Ramos (cell line): ENCODE results near the gene ALG12.

Experiments
- in situ Hi-C: fragments of 300-500 bp; cut with MboI; formaldehyde crosslinking; loops from one replicate; pipeline ENCODE4 v1.14.3; 2022; ENCODE audit warnings: low sequenced_read_pairs; ENCODE audit not compliant: unreplicated experiment

The ALG12 gene

DNA sequence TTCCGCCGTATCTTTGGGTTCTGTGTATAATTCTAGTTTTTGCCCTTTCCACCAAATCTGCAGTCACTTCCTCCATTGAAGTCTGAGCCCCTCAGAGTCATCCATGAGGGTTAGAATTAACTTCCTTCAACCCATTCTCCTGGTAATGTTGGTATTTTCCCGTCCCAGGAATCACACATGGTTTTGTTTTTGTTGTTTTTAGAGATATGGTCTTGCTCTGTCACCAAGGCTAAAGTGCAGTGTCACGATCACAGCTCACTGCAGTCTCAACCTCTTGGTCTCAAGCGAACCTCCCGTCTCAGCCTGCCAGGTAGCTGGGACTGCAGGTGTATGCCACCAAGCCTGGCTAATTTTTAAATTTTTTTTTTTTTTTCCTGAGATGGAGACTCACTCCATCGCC is 45.9 kb downstream of the ALG12 start:
- in situ Hi-C loops: no loop called here

DNA sequence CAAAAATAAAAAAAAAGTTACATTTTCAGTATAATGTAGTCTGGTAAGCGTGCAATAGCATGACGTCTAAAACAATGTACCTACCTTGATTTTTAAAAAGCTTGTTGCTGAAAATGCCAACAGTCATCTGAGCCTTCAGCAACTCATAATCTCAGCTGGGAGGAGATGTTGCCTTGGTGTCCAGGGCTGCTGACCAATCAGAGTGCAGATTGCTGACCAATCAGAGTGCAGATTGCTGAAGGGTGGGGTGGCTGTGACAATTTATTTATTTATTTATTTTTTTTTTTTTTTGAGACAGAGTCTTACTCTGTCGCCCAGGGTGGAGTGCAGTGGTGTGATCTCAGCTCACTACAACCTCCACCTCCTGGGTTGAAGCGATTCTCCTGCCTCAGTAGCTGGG is 46.8 kb downstream of the ALG12 start:
- in situ Hi-C loops: no loop called here

DNA sequence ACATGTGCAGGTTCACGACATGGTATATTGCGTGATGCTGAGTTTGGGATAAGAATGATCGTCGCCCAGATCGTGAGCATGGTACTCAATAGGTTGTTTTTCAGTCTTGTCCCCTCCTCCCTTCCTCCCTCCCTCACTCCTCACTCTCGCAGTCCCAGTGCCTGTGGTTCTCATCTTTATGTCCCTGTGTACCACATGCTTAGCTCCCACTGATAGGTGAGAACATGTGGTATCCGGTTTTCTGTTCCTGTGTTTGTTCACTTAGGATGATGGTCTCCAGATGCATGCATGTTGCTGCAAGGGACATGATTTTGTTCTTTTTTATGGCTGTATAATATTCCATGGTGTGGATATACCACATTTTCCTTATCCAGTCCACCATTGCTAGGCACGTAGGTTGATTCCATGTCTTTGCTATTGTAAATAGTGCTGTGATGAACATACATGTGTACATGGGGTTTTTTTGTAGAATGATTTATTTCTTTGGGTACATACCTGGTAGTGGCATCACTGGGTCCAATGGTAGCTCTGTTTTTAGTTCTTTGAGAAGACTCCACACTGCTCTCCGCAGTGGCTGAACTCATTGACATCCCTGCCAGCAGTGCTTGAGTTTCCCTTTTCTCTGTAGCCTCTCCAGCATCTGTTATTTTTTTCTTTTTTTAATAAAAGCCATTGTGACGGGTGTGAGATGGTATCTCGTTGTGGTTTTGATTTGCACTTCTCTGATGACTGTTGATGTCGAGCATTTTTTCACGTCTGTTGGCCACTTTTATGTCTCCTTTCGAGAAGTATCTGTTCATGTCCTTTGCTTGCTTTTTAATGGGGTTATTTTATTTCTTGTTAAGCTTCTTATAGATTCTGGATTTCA is 48.2 kb downstream of the ALG12 start:
- in situ Hi-C loops: no loop called here

DNA sequence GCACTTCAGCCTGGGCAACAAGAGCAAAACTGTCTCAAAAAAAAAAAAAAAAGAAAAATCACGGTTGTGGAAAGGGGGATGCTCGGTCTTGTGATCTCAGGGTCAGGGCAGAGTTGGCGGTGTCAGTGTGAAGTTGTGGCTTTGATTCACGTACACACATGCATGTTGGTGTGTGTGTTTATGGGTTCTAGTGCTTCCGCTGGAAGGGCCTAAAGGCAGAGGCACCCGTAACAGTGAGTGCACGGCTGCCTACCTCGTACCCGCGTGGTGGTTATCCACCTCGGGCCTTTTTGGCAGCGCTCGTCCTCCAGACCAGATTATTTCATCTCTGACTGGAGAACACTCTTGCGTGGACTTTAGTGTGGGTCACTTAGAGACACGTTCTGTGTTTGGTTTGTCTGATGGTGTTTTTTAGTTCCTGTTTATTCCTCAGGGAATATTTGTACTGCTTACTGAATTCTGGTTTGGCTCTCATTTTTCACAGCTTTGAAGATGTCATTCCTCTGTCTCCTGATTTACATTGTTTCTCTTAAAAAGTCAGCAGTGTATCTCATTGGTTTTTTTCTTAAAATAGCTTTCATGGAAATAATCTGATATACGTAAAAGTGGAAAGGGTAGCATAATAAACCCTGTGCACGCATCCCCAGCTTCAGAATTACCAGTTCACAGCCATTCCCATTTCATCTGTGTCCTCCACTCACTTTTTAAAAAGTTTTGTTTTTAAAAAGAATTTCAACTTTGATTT is 49.0 kb downstream of the ALG12 start:
- in situ Hi-C loops: no loop called here

DNA sequence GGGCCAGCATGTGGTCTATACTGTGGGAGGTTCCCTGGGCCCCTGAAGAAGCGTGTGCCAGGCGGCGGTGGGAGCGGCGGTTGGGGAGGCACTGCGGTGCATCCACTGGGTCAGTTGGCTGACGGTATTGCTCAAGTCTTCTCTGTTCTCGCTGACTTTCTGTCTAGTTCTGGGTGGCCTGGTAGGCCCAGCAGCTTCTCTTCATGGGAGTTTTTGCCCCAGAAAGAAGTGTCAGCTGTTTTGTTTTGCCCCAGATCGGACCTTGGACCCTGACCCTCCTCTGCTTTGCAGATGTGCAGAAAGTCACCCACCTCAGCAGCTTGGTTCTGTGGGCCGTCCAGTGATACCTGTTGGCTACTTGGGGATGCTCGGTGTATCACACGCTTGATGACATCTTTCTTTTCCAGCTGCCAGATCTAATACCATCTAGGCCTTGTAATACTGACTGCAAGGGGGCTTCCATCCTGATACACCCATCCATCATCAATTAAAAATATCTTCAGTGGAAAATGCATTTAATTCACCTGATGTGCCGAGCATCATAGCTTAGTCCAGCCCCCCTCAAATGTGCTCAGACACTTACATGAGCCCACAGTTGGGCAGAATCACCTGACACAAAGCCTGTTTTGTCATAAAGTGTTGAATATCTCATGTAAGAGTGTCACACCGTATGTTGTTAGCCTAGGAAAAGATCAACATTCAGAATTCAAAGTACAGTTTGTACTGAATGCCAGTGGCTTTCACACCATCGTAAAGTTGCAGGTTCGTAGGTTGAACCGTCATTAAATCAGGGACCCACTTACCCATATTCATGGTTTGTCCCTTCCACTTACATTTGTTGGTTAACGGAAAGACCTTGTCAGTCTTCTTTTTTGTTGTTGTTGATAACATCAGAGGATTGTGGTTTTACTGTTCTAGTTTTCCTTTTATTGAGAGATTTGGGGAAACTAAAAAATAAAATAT is 50.7 kb downstream of the ALG12 start:
- in situ Hi-C loops: no loop called here

DNA sequence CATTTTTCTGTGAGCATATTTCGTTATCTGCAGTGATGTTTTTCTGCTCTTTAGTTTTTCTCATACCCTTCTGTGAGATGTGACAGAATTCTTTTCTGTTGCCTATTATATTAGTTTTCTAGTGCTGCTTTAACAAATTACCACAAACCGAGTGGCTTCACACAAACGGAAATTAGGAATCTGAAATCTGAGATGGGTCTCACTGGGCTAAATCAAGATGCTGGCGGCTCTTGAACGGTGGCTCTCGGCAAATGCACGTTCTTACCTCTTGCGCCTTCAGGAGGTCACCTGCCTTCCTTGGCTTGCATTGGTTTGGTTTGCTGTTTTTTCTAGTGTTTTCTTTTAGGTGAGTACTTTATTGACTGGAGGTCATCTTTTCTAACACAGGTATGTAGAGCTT is 51.6 kb downstream of the ALG12 start:
- in situ Hi-C loops: no loop called here

DNA sequence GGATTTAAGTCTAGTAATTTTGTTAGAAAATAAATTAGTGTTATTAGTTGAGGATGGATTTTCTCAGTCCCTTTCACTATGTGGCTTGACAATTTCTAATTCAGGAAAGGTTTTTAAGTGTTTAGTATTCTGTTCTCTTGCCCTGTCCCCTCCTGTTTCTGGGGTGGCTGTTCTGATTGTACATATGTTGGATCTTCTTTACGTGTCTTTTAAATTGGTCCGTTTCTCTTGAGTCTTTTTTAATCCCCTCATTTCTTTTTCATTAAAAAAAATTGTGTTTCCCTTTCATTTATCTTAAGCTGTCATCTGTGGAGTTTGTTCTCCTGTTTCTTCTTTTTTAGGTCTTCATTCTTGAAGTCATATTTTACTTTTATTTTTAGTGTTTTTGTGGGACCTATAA is 52.1 kb downstream of the ALG12 start:
- in situ Hi-C loops: no loop called here

DNA sequence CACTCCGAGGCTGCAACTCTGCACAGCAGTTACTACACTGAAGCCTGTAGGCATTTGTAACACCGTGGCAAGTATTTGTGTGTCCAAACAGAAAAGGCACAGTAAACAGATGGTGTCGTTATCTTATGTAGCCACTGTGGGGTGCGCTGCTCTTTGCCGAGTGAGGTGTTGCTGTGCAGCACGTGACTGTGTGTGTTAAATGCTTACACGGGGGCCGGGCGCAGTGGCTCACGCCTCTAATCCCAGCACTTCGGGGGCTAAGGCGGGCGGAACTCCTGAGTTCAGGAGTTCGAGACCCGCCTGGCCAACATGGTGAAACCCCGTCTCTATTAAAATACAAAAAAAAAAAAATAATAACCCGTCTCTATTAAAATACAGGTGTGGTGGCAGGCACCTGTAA is 53.1 kb downstream of the ALG12 start:
- in situ Hi-C loops: no loop called here

DNA sequence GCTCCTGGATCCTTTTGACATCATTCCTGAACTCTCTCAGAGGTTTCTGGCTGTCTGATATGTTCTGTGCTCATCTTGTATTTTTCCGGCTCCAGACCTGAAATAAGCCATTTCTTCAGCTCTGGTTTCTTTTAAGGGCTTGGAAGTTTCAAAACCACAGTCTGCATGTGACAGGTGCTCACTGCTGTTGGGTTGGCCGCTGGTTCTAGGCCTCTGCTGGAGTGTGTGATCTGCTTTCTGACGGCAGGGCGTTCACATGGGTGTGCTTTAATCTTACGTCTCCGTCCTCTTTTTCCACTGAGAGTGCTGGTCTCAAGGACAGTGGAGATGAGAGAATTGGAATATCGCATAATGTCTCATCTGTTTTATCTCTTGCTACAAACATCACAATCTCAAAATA is 54.3 kb downstream of the ALG12 start:
- in situ Hi-C loops: no loop called here

DNA sequence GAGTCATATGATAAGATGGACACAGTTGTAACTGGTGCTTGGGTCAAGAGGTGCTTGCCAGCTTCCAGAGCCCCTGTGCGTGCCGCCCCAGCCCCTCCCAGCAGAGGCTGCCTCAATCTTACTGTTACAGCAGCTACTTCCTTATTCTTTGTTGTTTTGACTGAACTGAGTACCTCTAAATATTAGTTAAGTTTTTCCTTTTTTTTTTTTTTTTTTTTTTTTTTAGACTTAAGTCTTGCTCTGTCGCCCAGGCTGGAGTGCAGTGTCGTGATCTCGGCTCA is 55.8 kb downstream of the ALG12 start:
- in situ Hi-C loops: no loop called here

DNA sequence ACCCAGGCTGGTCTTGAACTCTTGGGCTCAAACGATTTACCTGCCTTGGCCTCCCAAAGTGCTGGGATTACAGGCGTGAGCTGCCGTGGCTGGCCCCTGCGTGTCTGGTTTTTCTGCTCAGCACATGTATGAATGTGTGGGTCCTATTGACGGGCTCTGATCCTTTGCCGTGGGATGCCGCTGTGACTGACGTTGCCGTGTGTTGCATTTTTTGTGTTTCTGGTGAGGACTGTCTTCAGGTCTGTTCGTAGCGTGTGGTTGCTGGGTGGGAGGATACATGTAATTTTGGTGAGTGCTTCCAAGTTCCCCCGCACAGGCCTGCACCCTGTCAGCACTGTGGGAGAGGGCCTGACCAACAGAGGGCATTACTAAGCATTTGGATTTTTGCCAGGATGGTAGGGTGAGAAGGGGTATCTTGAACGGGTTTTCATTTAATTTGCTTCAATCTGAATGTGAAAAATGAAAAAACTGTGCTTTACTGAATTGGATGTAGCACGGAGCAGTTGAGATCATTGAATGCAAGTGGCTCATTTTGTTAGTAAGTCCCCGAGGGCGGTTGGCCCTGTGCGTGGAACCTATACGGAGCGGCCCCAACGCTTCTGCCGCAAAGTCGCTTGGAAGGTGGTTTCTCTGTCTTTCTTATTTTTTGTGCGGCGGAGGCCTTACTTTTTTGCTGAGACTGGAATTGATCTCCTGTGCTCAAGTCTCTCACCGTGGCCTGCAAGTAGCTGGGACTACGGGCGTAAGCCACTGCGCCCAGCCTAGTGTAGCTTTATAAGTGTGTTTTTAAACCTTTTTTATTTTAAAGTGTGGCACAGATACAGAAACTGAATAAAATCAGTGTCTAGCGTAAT is 56.4 kb downstream of the ALG12 start:
- in situ Hi-C loops: no loop called here

DNA sequence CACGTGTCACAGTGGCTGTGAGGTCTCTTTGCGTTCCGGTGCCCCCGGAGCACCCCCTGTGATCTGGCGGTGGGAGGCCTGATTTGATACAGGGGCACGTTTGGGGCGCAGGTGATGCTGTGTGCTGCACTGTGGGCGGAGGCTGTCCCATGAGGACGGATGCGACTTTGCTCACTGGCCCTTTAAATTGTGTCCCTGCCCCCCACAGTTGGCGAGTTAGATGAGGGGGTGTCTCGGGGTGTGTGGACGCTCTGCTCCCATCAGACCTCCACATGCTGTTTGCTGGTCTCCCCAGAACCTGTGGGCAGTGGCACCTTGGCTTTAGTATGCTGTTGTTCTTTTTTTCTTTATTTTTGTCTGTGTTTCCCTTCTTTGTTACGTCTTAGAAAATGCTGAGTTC is 59.4 kb downstream of the ALG12 start:
- in situ Hi-C loops: no loop called here

DNA sequence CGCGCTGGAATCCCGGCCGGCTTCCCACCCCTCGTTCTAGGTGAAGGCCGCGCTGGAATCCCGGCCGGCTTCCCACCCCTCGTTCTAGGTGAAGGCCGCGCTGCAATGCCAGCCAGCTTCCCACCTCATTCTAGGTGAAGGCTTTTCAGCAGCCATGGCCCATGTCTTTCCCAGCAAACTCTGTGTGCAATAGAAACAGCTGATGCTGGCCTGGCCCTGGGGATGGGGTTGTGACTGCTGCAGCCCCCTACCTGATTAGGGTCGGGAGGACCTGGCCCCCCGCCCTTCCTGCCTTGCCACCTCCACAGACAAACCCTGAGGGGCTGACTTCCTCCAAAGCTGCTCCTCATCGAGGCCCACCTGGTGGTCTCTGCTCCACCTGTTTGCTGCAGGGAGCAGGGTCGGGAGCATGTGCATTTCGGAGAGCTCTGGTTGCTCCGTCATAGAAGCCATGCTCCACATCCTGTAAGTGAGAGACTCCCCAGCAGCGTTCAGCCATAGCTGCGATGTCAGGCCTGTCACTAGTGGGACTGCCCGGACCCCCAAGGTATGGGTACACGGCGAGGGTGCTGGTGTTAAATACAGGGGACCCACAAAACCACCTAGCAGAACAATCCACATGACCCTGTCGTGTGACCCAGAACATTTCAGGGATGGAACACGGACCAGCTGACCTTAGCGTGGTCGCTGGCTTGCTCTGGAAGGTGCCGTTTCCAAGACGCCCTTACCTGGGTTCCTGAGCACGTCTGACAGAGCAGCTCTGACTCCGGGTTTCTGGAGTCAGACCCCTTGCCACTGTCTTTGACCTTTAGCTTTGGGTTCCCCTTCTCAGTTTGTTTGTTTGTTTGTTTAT is 61.2 kb downstream of the ALG12 start:
- in situ Hi-C loops: no loop called here

DNA sequence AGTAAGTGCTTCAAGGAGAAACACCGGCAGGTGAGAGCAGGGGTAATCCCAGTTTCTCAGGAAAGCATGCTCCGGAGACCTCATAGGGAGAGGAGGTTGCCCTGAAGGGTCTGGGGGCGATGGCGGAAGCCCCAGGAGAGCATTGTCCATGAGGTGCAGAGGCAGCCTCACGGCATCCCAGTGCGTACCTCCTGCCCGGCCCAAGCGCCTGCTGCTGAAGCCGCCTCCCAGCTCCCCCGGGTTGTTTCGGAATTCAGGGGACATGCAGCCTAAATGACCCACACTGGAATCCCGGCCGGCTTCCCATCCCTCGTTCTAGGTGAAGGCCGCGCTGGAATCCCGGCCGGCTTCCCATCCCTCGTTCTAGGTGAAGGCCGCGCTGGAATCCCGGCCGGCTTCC is 61.9 kb downstream of the ALG12 start:
- in situ Hi-C loops: no loop called here

DNA sequence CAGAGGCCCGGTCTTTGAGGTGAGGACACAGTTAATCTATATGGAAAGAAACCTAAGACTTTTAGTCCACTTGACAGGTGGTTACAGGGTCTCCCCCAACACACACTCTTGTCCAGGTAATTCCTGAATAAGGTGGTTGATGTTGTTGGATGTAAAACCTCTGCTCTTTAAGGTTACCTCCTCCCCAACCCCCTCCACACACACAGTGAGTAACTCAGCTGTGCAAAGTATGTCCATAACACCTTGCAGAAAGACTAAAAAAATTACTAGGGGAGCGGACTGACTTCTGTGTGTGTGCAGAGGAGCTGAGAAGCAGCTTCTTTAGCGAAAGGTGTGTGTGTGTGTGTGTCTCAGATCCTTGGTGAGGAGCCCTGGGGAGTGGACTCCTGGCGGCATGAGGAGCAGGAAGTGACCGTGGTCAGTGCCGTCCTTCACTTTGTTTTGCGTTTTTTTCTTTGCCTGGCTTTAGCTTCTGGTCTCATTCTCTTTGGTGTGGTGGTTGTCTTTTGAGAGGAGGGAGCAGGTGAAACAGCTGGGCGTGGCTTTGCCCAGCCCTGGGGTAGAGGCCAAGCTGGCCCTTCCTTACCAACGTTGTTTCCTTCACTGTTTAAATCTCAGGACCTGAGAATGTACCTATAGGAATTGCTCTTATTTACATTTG is 62.9 kb downstream of the ALG12 start:
- in situ Hi-C loops: no loop called here

DNA sequence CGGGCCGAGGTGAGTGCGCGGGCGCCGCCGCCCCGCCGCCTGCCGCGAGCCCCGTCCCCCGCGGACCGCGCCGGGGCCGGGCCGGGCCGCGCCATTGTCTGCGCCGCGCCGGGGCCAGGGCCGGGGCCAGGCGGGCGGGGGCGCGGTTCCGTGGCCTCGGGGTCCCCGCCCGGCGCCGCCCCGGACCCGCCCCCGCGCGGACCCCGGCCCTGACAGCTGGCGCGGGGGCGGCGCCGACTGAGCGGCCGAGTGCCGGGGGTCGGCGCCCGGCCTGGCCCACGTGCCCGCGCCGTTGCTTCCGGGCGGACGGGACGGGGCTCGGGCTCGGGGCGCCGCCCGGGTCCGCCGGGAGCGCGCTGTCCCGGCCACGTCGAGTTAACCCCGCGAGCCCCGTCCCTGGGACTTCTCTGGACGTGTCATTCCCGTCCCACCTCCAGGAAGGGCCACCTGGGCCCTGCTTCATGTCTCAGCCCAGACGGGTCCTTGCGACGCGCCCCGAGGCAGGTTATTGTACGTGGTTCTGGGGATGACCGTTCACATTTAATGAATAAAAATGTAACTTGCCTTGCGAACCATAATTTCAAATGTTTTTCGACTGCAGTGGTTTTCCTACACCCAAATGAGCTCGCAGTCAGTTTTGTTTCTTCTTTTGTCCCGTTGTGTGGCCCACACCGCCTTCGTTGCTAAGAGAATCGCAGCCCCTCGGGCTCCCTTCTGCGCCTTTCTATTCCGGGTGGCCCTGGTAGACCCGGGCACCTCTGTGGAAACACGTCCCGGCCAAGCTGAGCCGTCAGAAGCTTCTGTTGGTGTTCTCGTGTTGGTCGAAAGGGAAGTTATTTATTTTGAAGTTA is 64.0 kb downstream of the ALG12 start:
- in situ Hi-C loops: no loop called here
